ENCODE data around the gene ARRB2.
"Not testable (repeated sequence)": the region's sequence is repeated elsewhere in the genome, so short reads cannot be mapped to it uniquely, and the experiment has no call there.

The ARRB2 gene

DNA sequence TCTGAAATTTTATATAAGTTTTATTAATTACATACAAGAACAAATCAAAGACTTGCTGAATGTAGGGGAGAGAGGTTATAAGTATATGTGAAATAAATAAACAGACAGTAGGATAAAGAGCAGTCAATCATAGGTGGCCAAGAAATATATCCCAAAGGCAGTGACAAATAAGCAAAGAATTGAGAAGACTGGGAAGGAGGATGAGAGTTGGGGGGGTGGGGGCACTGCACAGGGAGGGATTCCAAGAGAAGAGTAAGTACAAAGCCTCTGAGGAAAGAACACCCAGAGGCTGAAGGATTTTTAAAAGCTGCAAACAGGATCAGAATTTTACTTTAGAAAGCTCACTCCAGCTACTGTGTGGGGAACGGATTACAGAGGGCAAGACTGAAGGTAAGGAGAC lies 9.3 kb upstream of the ARRB2 start:
- DNase-seq (ENCODE audit: low read depth in 2 of 2), result no peak

- DNase-seq (ENCODE audit: low read depth in 2 of 2), result no peak
Measured at GRCh38 chr17:4703330-4703691, 7.1 kb upstream of the ARRB2 start.

- DNase-seq (ENCODE audit: low read depth in 2 of 2), result not testable (repeated sequence)
Measured at GRCh38 chr17:4704574-4704907, 5.9 kb upstream of the ARRB2 start.

GRCh38 chr17:4704991-4705390 lies 5.4 kb upstream of the ARRB2 start:
- no peak for DNase-seq (ENCODE audit: low read depth in 2 of 2)

DNA sequence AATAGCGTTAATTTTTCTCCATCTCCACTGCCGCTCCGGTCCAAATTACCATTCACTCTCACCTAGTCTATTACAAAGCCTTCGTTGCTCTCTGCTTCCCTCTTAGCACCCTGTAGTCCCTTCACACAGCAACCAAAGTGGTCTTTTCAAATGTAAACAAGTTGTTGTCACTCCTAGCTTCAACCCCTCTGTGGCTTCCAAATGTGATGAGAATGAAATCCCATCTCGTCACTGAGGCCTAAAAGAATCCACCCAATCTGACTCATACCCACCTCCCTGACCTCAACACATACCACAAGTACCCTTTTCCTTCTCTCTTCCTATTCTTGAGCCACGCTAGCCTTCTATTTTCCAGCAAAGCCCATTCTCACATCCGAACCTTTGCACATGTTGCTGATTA lies 4.3 kb upstream of the ARRB2 start:
- DNase-seq (ENCODE audit: low read depth in 2 of 2), result no peak

DNA sequence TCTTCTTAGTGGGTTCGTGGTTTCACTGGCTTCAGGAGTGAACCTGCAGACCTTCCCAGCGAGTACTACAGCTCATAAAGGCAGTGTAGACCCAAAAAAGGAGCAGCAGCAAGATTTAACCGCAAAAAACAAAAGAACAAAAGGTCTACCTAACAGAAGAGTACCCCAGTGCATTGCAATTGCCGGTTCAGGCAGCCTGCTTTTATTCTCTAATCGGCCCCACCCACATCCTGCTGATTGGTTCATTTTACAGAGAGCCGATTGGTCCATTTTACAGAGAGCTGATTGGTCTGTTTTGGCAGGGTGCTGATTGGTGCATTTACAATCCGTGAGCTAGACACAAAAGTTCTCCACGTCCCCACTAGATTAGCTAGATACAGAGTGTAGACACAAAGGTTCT lies 2.0 kb upstream of the ARRB2 start:
- no peak for DNase-seq (ENCODE audit: low read depth in 2 of 2)

GRCh38 chr17:4710693-4711634 lies 532 bp downstream of the ARRB2 start:
- peak in 1 of 2 donors; percentile 28 for DNase-seq (ENCODE audit: low read depth in 2 of 2)

- no peak for DNase-seq (ENCODE audit: low read depth in 2 of 2)
Measured at GRCh38 chr17:4711661-4712181, 1.3 kb downstream of the ARRB2 start.

GRCh38 chr17:4712526-4712925 lies 2.1 kb downstream of the ARRB2 start:
- no peak for DNase-seq (ENCODE audit: low read depth in 2 of 2)

- not testable (repeated sequence) for DNase-seq (ENCODE audit: low read depth in 2 of 2)
Measured at GRCh38 chr17:4714340-4715062, 4.1 kb downstream of the ARRB2 start.

DNA sequence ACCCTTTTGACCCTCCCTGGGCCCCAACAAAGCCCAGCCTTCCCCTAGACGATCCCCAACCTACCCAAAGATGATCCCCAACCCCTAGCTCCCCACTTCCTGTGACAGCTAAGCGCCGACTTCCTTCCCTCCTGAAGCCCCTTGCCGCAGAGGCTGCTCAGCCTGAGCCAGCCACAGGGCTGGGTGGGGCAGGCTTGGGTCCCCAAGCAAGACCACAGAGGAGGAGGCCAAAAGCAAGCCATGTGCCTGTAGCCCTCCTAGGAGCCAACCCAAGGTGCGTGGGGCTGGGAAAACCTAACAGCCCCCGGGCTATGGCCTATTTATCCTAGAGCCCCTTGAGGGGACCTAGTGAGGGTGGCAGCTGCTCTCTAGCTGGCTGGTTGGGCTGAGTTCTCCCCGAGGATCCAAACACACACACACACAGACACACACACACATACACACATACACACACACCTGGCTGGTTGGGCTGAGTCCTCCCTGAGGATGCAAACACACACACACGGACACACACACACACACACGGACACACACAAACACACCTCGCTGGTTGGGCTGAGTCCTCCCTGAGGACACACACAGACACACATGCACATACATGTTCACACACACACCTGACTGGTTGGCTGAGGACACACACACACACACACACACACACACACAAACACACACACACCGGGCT lies 4.8 kb downstream of the ARRB2 start:
- no peak for DNase-seq (ENCODE audit: low read depth in 2 of 2)

DNA sequence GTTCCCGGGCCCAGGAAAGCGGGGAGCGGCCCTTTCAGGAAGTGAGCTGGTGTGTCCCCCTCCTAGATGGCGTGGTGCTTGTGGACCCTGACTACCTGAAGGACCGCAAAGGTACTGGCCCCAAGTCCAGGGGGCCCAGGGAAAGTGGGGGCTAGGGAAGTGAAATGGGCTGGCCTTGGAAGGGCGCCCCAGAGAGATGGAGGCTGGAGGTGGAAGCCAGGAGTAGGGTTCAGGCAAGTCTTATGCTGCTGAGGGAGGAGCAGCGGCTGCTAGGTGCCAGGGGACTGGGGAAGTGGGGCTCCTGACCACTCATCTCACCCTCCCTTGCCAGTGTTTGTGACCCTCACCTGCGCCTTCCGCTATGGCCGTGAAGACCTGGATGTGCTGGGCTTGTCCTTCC lies 5.6 kb downstream of the ARRB2 start:
- DNase-seq (ENCODE audit: low read depth in 2 of 2), result no peak

- no peak for DNase-seq (ENCODE audit: low read depth in 2 of 2)
Measured at GRCh38 chr17:4717791-4718190, 7.4 kb downstream of the ARRB2 start.

DNA sequence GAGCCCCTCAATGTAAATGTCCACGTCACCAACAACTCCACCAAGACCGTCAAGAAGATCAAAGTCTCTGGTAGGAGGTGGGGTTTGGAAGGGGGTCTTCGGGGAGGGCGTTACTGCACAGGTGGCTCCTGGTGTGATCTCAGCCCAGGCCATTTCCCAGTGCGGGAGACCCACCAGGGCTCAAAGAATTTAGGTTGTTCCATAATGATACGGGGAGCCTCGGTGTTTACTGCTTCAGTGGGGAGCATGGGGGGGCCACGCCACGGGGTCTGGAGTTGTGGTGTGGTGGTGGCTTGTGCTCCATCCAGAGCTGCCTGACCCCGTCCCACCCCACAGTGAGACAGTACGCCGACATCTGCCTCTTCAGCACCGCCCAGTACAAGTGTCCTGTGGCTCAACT lies 7.8 kb downstream of the ARRB2 start:
- no peak for DNase-seq (ENCODE audit: low read depth in 2 of 2)

- no peak for DNase-seq (ENCODE audit: low read depth in 2 of 2)
Measured at GRCh38 chr17:4719146-4719545, 8.7 kb downstream of the ARRB2 start.

- no peak for DNase-seq (ENCODE audit: low read depth in 2 of 2)
Measured at GRCh38 chr17:4719684-4720221, 9.3 kb downstream of the ARRB2 start.

DNA sequence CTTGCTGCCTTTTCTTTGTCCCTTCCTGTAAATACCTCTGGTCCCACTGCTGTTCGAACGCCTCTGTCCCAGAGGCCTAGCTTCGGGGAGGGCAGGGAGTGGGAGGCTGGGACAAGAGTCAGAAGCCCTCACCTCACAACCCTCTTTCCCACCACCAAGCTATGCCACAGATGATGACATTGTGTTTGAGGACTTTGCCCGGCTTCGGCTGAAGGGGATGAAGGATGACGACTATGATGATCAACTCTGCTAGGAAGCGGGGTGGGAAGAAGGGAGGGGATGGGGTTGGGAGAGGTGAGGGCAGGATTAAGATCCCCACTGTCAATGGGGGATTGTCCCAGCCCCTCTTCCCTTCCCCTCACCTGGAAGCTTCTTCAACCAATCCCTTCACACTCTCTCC lies 10.4 kb downstream of the ARRB2 start:
- no peak for DNase-seq (ENCODE audit: low read depth in 2 of 2)

- DNase-seq (ENCODE audit: low read depth in 2 of 2), result no peak
Measured at GRCh38 chr17:4721203-4722135, 11.0 kb downstream of the ARRB2 start.

GRCh38 chr17:4722678-4723240 lies 12.3 kb downstream of the ARRB2 start:
- DNase-seq (ENCODE audit: low read depth in 2 of 2), result no peak

- DNase-seq (ENCODE audit: low read depth in 2 of 2), result no peak
Measured at GRCh38 chr17:4724650-4725049, 14.2 kb downstream of the ARRB2 start.
